SK-N-SH treated with all-trans-retinoic acid at 6 μM for 48 hours (cell line): Measurements from ENCODE around the gene TFAP2B.

Source experiments
- ZFP3 ChIP-seq: fragments of 250-450 bp; sonication (Bioruptor Pico); IDR thresholded peaks from 2 replicates; pipeline ENCODE4 v1.5.0; 2020; ENCODE audit warnings: mild to moderate bottlenecking, moderate library complexity
- ZFP30 ChIP-seq: fragments of 450-650 bp; formaldehyde crosslinking; IDR thresholded peaks from 2 replicates; pipeline ENCODE4 v1.5.0; 2022; ENCODE audit warnings: mild to moderate bottlenecking, moderate library complexity
- ZNF70 ChIP-seq: fragments of 450-650 bp; formaldehyde crosslinking; IDR thresholded peaks from 2 replicates; pipeline ENCODE4 v1.5.0; 2020; ENCODE audit warnings: mild to moderate bottlenecking, moderate library complexity
- TF ChIP-seq, protein P1 (sequence below): fragments of 250-450 bp; sonication (Bioruptor Pico); IDR thresholded peaks from 2 replicates; pipeline ENCODE4 v1.8.0; 2020; ENCODE audit warnings: mild to moderate bottlenecking, moderate library complexity, borderline replicate concordance

GRCh38 chr6:50826037-50826761, 7.5 kb downstream of the TFAP2B start:
- TF ChIP-seq, protein P1, sequence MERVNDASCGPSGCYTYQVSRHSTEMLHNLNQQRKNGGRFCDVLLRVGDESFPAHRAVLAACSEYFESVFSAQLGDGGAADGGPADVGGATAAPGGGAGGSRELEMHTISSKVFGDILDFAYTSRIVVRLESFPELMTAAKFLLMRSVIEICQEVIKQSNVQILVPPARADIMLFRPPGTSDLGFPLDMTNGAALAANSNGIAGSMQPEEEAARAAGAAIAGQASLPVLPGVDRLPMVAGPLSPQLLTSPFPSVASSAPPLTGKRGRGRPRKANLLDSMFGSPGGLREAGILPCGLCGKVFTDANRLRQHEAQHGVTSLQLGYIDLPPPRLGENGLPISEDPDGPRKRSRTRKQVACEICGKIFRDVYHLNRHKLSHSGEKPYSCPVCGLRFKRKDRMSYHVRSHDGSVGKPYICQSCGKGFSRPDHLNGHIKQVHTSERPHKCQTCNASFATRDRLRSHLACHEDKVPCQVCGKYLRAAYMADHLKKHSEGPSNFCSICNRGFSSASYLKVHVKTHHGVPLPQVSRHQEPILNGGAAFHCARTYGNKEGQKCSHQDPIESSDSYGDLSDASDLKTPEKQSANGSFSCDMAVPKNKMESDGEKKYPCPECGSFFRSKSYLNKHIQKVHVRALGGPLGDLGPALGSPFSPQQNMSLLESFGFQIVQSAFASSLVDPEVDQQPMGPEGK (CRISPR knock-in tag) = no peak
- TF ChIP-seq ZFP30 (CRISPR knock-in tag) (no peak), ZFP3 (CRISPR knock-in tag) (no peak), ZNF70 (no peak)
